HepG2 (cell line): ENCODE data around the gene STOM.

Experiments
- CBX5 ChIP-seq: sonication (generic); formaldehyde crosslinking; IDR thresholded peaks from 2 replicates; pipeline ENCODE4 v1.4.0; 2020; ENCODE audit warnings: missing genetic modification reagents, borderline replicate concordance
- CHD4 ChIP-seq: fragments of 200-600 bp; sonication (generic); IDR thresholded peaks from 2 replicates; pipeline ENCODE4 v1.7.0; 2017; ENCODE audit warnings: mild to moderate bottlenecking, low read length, borderline replicate concordance
- DR1 ChIP-seq: sonication (generic); formaldehyde crosslinking; IDR thresholded peaks from 2 replicates; pipeline ENCODE4 v1.8.0; 2021; ENCODE audit warnings: mild to moderate bottlenecking, missing genetic modification reagents, inconsistent platforms
- ZFP90 ChIP-seq: sonication (generic); formaldehyde crosslinking; IDR thresholded peaks from 2 replicates; pipeline ENCODE4 v1.8.0; 2022; ENCODE audit warnings: missing genetic modification reagents, mild to moderate bottlenecking, inconsistent platforms, borderline replicate concordance
- ZNF446 ChIP-seq: sonication (generic); formaldehyde crosslinking; IDR thresholded peaks from 2 replicates; pipeline ENCODE4 v1.5.0; 2020; ENCODE audit warnings: mild to moderate bottlenecking, missing genetic modification reagents
- TF ChIP-seq, protein P1 (sequence below): sonication (generic); formaldehyde crosslinking; IDR thresholded peaks from 2 replicates; pipeline ENCODE4 v1.9.0; 2022; ENCODE audit warnings: low read depth, missing genetic modification reagents
- TF ChIP-seq, protein P2 (sequence below): sonication (generic); formaldehyde crosslinking; IDR thresholded peaks from 2 replicates; pipeline ENCODE4 v1.5.0; 2020; ENCODE audit warnings: mild to moderate bottlenecking, missing genetic modification reagents, moderate library complexity
- TF ChIP-seq, protein P3 (sequence below): sonication (generic); formaldehyde crosslinking; IDR thresholded peaks from 2 replicates; pipeline ENCODE4 v1.8.0; 2022; ENCODE audit warnings: mild to moderate bottlenecking, missing genetic modification reagents; ENCODE audit not compliant: insufficient replicate concordance

DNA sequence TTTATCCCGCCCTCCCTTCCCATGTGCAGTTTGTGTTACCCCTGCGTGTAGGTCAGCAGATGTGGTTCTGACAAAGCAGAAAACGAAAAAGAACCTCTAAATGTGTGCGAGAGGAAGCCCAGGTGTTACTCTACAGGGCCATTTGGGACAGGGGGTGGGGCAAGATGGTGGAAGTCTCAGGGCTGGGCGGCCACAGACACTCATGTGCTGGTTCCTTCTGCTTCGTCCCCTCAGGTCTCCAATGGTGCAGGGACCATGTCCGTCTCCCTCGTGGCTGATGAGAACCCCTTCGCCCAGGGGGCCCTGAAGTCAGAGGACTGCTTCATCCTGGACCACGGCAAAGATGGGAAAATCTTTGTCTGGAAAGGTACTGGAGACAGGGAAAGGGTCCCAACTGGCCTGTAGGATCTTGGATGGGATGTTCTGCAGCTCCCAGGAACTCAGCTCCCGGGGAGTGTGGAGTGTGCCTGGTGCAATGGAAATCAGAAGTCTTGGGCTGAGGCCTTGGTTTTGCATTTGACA lies 53.1 kb downstream of the STOM start:
- TF ChIP-seq, protein P1, sequence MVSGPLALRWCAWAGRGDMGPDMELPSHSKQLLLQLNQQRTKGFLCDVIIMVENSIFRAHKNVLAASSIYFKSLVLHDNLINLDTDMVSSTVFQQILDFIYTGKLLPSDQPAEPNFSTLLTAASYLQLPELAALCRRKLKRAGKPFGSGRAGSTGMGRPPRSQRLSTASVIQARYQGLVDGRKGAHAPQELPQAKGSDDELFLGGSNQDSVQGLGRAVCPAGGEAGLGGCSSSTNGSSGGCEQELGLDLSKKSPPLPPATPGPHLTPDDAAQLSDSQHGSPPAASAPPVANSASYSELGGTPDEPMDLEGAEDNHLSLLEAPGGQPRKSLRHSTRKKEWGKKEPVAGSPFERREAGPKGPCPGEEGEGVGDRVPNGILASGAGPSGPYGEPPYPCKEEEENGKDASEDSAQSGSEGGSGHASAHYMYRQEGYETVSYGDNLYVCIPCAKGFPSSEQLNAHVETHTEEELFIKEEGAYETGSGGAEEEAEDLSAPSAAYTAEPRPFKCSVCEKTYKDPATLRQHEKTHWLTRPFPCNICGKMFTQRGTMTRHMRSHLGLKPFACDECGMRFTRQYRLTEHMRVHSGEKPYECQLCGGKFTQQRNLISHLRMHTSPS: no peak
- TF ChIP-seq, protein P2, sequence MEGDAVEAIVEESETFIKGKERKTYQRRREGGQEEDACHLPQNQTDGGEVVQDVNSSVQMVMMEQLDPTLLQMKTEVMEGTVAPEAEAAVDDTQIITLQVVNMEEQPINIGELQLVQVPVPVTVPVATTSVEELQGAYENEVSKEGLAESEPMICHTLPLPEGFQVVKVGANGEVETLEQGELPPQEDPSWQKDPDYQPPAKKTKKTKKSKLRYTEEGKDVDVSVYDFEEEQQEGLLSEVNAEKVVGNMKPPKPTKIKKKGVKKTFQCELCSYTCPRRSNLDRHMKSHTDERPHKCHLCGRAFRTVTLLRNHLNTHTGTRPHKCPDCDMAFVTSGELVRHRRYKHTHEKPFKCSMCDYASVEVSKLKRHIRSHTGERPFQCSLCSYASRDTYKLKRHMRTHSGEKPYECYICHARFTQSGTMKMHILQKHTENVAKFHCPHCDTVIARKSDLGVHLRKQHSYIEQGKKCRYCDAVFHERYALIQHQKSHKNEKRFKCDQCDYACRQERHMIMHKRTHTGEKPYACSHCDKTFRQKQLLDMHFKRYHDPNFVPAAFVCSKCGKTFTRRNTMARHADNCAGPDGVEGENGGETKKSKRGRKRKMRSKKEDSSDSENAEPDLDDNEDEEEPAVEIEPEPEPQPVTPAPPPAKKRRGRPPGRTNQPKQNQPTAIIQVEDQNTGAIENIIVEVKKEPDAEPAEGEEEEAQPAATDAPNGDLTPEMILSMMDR (CRISPR knock-in tag): no peak
- TF ChIP-seq CBX5 (CRISPR knock-in tag) (no peak), ZFP90 (CRISPR knock-in tag) (no peak), DR1 (no peak), CHD4 (no peak), ZNF446 (CRISPR knock-in tag) (no peak)
- TF ChIP-seq, protein P3, sequence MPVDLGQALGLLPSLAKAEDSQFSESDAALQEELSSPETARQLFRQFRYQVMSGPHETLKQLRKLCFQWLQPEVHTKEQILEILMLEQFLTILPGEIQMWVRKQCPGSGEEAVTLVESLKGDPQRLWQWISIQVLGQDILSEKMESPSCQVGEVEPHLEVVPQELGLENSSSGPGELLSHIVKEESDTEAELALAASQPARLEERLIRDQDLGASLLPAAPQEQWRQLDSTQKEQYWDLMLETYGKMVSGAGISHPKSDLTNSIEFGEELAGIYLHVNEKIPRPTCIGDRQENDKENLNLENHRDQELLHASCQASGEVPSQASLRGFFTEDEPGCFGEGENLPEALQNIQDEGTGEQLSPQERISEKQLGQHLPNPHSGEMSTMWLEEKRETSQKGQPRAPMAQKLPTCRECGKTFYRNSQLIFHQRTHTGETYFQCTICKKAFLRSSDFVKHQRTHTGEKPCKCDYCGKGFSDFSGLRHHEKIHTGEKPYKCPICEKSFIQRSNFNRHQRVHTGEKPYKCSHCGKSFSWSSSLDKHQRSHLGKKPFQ (CRISPR knock-in tag): no peak
